ENCODE results near the gene GALNT18. TPM values are rescaled to one million over a fixed set of nuclear protein-coding genes. Genes with fewer than 3 reads are reported as not detected.

GALNT18 gene
- total RNA-seq, 2 donors from 2014 or later = 5.3 to 7.3 TPM

GRCh38 chr11:11332141-11332710 lies 289.6 kb downstream of the GALNT18 start:
- no peaks in the 10 kb centered on the region for H3K9me3 ChIP-seq
- no peak overlapping the region for H3K4me3 ChIP-seq
- no peaks in the 10 kb centered on the region for H3K4me1 ChIP-seq
- intact Hi-C loops (cut with DNase I) = no loop called here
- 76 to 85% methylated on average over 5 of the region's 5 CpGs for WGBS, 2 donors
- DNase-seq = no peak
- ATAC-seq = no peak
- H3K36me3 ChIP-seq (replicated peaks in 1 of 2; ENCODE audit: insufficient read depth in 1 of 2, low read depth in 2 of 2) = no peaks in the 10 kb centered on the region
- no peaks in the 10 kb centered on the region for H3K27me3 ChIP-seq
- H3K27ac ChIP-seq = no peak overlapping the region
- TF ChIP-seq CTCF (IDR thresholded peaks at IDR 0.05) = no peak
- TF ChIP-seq POLR2A (IDR thresholded peaks at IDR 0.05) = no peak

- DNase-seq (no peak), ATAC-seq (no peak)
- Histone ChIP-seq H3K27me3 (no peaks in the 10 kb centered on the region), H3K27ac (no peak overlapping the region), H3K9me3 (no peaks in the 10 kb centered on the region), H3K36me3 (replicated peaks in 1 of 2; ENCODE audit: insufficient read depth in 1 of 2, low read depth in 2 of 2) (no peaks in the 10 kb centered on the region), H3K4me1 (no peaks in the 10 kb centered on the region), H3K4me3 (no peak overlapping the region)
- TF ChIP-seq POLR2A (IDR thresholded peaks at IDR 0.05) (no peak), CTCF (IDR thresholded peaks at IDR 0.05) (no peak)
- WGBS, 2 donors = 71 to 79% methylated on average over 4 of the region's 4 CpGs
- intact Hi-C loops (cut with DNase I) = no loop called here
Measured at GRCh38 chr11:11329062-11329806, 292.6 kb downstream of the GALNT18 start.

GRCh38 chr11:11324090-11324489 lies 297.7 kb downstream of the GALNT18 start:
- no peaks in the 10 kb centered on the region for H3K9me3 ChIP-seq
- no peaks in the 10 kb centered on the region for H3K27me3 ChIP-seq
- no peak overlapping the region for H3K27ac ChIP-seq
- H3K36me3 ChIP-seq (replicated peaks in 1 of 2; ENCODE audit: insufficient read depth in 1 of 2, low read depth in 2 of 2) = no peaks in the 10 kb centered on the region
- no peak for ATAC-seq
- H3K4me1 ChIP-seq = no peaks in the 10 kb centered on the region
- 42 to 46% methylated on average over 1 of the region's 1 CpG for WGBS, 2 donors
- TF ChIP-seq POLR2A (IDR thresholded peaks at IDR 0.05) (no peak), CTCF (IDR thresholded peaks at IDR 0.05) (no peak)
- no peak overlapping the region for H3K4me3 ChIP-seq
- intact Hi-C loops (cut with DNase I) = no loop called here
- DNase-seq = no peak

- Histone ChIP-seq H3K36me3 (replicated peaks in 1 of 2; ENCODE audit: insufficient read depth in 1 of 2, low read depth in 2 of 2) (no peaks in the 10 kb centered on the region), H3K27ac (no peak overlapping the region), H3K9me3 (no peaks in the 10 kb centered on the region), H3K27me3 (no peaks in the 10 kb centered on the region), H3K4me3 (no peak overlapping the region), H3K4me1 (no peaks in the 10 kb centered on the region)
- TF ChIP-seq POLR2A (IDR thresholded peaks at IDR 0.05) = no peak
- TF ChIP-seq CTCF (IDR thresholded peaks at IDR 0.05) = no peak
- intact Hi-C loops (cut with DNase I) = no loop called here
- no peak for ATAC-seq
- DNase-seq = no peak
Measured at GRCh38 chr11:11322101-11322500, 299.7 kb downstream of the GALNT18 start.

- no peaks in the 10 kb centered on the region for H3K27me3 ChIP-seq
- no peak overlapping the region for H3K27ac ChIP-seq
- 55 to 64% methylated on average over 2 of the region's 2 CpGs for WGBS, 2 donors
- no peaks in the 10 kb centered on the region for H3K4me1 ChIP-seq
- H3K9me3 ChIP-seq = no peaks in the 10 kb centered on the region
- TF ChIP-seq POLR2A (IDR thresholded peaks at IDR 0.05) (no peak), CTCF (IDR thresholded peaks at IDR 0.05) (no peak)
- intact Hi-C loops (cut with DNase I) = no loop called here
- no peak overlapping the region for H3K4me3 ChIP-seq
- ATAC-seq (no peak), DNase-seq (no peak)
- no peaks in the 10 kb centered on the region for H3K36me3 ChIP-seq (replicated peaks in 1 of 2; ENCODE audit: insufficient read depth in 1 of 2, low read depth in 2 of 2)
Measured at GRCh38 chr11:11320825-11321224, 301.0 kb downstream of the GALNT18 start.

Measured in body of pancreas (tissue), 4 donors.